Endothelial cell (in vitro differentiated cells): Measurements from ENCODE around the gene FBXO10. TPM values are rescaled to one million over a fixed set of nuclear protein-coding genes. Genes with fewer than 3 reads are reported as not detected.
A peak's percentile ranks its signal among the peaks of the same experiment; 100 is the strongest.

Experiments
- DNase-seq: peaks from one replicate; pipeline ENCODE4 v3.0.0; 2021; ENCODE audit warnings: low spot score
- H3K27ac Mint-ChIP-seq: one replicate; pipeline ENCODE4 v1.8.0; 2021; ENCODE audit warnings: mixed read lengths, inconsistent platforms; ENCODE audit not compliant: unreplicated experiment
- H3K27me3 Mint-ChIP-seq: one replicate; pipeline ENCODE4 v1.8.0; 2021; ENCODE audit warnings: mild to moderate bottlenecking, moderate library complexity, mixed read lengths, inconsistent platforms; ENCODE audit not compliant: unreplicated experiment
- H3K36me3 Mint-ChIP-seq: one replicate; pipeline ENCODE4 v1.8.0; 2021; ENCODE audit warnings: mild to moderate bottlenecking, low read depth, mixed read lengths, inconsistent platforms; ENCODE audit not compliant: unreplicated experiment
- H3K4me1 Mint-ChIP-seq: one replicate; pipeline ENCODE4 v1.8.0; 2021; ENCODE audit warnings: mild to moderate bottlenecking, mixed read lengths, inconsistent platforms; ENCODE audit not compliant: unreplicated experiment
- H3K4me3 Mint-ChIP-seq: one replicate; pipeline ENCODE4 v1.8.0; 2021; ENCODE audit warnings: mild to moderate bottlenecking, mixed read lengths, inconsistent platforms; ENCODE audit not compliant: unreplicated experiment
- H3K9me3 Mint-ChIP-seq: one replicate; pipeline ENCODE4 v1.8.0; 2021; ENCODE audit warnings: mixed read lengths, inconsistent platforms; ENCODE audit not compliant: unreplicated experiment
- total RNA-seq: library from RNA; stranded (reverse); fragmentation: NEBNext Ultra II Directional; extraction: Animal tissue kit (Norgen Biotek cat#: 25700); gene quantifications from one replicate; pipeline ENCODE4 v1.2.1, GENCODE V29; 2021; ENCODE audit not compliant: unreplicated experiment
- TF ChIP-seq, protein P1 (sequence below): fragments of 200-600 bp; sonication (generic); IDR thresholded peaks from one replicate; pipeline ENCODE4 v1.5.0; 2021; ENCODE audit warnings: antibody characterized with exemption; ENCODE audit not compliant: unreplicated experiment

Gene FBXO10
- total RNA-seq, 1 donor from 2014 or later: 24.2 TPM

DNA sequence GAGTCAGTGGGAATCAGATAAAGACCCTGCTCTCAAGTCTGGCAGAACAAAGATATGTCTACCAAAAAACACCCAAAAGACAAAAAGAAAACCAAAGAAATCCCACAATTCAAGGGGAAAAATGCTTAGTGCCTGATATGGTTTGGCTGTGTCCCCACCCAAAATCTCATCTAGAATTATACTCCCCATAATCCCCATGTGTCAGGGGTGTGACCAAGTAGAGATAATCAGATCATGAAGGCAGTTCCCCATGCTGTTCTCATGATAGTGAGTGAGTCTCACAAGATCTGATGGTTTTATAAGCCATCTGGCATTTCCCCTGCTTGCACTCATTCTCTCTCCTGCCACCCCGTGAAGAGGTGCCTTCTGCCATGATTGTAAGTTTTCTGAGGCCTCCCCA, 13.4 kb downstream of the FBXO10 start:
- Mint-ChIP-seq H3K9me3 (peaks cover 10% of the 10 kb centered on the region), H3K27ac (no peak overlapping the region), H3K4me3 (no peak overlapping the region), H3K27me3 (peaks cover 3% of the 10 kb centered on the region), H3K36me3 (peaks cover 28% of the 10 kb centered on the region), H3K4me1 (peaks cover 10% of the 10 kb centered on the region)
- DNase-seq: no peak
- TF ChIP-seq, protein P1, sequence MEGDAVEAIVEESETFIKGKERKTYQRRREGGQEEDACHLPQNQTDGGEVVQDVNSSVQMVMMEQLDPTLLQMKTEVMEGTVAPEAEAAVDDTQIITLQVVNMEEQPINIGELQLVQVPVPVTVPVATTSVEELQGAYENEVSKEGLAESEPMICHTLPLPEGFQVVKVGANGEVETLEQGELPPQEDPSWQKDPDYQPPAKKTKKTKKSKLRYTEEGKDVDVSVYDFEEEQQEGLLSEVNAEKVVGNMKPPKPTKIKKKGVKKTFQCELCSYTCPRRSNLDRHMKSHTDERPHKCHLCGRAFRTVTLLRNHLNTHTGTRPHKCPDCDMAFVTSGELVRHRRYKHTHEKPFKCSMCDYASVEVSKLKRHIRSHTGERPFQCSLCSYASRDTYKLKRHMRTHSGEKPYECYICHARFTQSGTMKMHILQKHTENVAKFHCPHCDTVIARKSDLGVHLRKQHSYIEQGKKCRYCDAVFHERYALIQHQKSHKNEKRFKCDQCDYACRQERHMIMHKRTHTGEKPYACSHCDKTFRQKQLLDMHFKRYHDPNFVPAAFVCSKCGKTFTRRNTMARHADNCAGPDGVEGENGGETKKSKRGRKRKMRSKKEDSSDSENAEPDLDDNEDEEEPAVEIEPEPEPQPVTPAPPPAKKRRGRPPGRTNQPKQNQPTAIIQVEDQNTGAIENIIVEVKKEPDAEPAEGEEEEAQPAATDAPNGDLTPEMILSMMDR: no peak

DNA sequence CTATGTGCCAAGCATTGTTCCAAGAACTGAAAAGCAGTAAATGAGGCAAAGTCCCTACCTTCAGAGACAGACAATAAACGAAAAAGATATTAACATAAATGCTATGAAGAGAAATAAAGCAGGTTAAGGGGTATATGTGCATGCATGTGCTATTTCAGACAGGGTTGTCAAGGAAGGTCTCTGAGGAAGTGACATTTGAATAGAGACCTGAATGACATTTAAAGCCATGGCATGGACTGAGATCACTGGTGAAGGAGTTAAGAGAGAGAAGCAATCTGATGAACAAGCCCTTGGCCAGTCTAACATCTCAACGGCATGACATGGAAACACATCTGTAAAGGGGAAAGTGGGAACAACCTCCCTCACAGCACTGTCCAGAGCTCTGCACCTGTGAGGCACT, 14.5 kb downstream of the FBXO10 start:
- peaks cover 10% of the 10 kb centered on the region for H3K4me1 Mint-ChIP-seq
- peaks cover 3% of the 10 kb centered on the region for H3K27me3 Mint-ChIP-seq
- TF ChIP-seq, protein P1: no peak
- no peak for DNase-seq
- H3K9me3 Mint-ChIP-seq: peaks cover 10% of the 10 kb centered on the region
- H3K4me3 Mint-ChIP-seq: peak overlapping the region; percentile 34
- H3K36me3 Mint-ChIP-seq: peaks cover 28% of the 10 kb centered on the region
- no peak overlapping the region for H3K27ac Mint-ChIP-seq

DNA sequence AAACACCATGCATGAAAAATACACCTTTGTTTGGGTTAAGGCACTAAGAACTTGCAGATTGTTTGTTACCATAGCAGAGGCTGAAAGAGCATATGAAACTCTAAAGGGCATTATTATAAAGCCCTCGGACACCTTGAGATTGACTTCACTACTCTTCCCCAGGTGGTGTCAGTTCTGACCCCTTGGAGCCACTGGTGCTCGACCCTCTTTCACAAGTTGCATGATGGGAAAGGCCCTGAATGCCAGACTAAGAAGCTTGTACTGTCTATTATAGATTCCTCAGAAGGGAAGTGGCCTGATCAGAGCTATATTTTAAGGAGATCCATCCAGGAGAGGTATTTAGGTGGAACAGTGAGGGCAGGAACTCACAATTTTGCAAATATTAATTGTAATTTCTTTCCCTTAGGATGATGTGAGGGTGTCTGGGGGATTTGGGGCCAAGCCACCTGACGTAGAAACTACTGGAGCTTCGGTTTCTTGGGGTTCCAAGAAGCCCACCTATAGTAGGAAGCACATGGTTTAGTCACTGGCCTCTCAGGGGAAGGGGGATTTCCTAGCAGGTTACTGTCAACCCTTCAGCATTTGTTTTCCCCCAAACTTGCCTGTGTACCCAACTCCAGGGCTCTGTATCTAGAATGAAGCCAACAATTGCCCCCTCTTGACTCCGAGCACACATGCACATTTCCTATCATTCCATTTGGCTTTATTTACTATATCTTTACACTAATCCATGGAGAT, 16.2 kb downstream of the FBXO10 start:
- Mint-ChIP-seq H3K27ac (no peak overlapping the region), H3K36me3 (peaks cover 17% of the 10 kb centered on the region), H3K4me1 (peaks cover 10% of the 10 kb centered on the region), H3K9me3 (peaks cover 8% of the 10 kb centered on the region), H3K27me3 (peaks cover 3% of the 10 kb centered on the region), H3K4me3 (no peak overlapping the region)
- TF ChIP-seq, protein P1: no peak
- DNase-seq: no peak

DNA sequence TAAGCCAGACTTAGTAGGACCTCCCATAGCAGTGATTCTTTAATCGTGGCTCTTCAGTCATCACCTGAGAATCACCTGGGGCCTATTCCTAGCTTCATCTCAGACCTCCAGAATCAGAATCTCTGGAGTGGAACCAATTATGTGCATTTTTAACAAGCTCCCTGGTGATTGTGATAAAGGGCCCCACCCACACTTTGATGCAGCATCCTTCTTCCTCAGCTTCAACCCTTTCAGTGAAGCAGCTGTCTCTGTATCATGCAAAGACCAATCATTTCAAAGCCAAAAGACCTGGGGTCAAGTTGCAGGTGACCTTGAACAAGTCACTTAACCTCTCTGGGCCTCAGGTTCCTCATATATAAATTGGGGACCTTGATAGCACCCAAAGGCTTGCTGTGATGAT, 17.1 kb downstream of the FBXO10 start:
- H3K27me3 Mint-ChIP-seq: peaks cover 3% of the 10 kb centered on the region
- TF ChIP-seq, protein P1: no peak
- H3K4me3 Mint-ChIP-seq: no peak overlapping the region
- peaks cover 10% of the 10 kb centered on the region for H3K4me1 Mint-ChIP-seq
- H3K27ac Mint-ChIP-seq: no peak overlapping the region
- H3K36me3 Mint-ChIP-seq: peaks cover 11% of the 10 kb centered on the region
- peaks cover 5% of the 10 kb centered on the region for H3K9me3 Mint-ChIP-seq
- DNase-seq: no peak

DNA sequence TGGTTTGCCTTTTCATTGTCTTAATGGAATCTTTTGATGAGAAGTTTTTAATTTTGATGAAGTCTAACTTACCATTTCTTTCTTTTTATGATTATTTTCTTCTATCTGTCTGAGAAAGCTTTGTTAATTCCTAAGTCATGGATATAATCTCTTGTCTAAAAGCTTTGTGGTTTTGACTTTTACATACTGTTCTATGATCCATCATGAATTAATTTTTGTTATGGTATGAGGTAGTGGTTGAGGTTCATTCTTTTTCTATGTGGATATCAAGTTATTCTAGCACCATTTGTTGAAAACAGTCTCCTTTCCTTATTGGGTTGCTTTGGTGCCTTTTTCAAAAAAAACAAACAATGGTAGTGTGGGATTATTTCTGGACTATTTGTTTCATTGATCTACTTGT, 20.4 kb downstream of the FBXO10 start:
- H3K27ac Mint-ChIP-seq: no peak overlapping the region
- no peak overlapping the region for H3K4me3 Mint-ChIP-seq
- no peaks in the 10 kb centered on the region for H3K27me3 Mint-ChIP-seq
- no peaks in the 10 kb centered on the region for H3K4me1 Mint-ChIP-seq
- TF ChIP-seq, protein P1: no peak
- H3K36me3 Mint-ChIP-seq: no peaks in the 10 kb centered on the region
- no peak for DNase-seq
- no peaks in the 10 kb centered on the region for H3K9me3 Mint-ChIP-seq
